Astrocyte (in vitro differentiated cells and primary cell): ENCODE measurements around the gene ZNF845.

Source experiments
- EZH2 ChIP-seq: IDR thresholded peaks from 2 replicates; pipeline ENCODE4 v1.6.1; 2012; ENCODE audit warnings: mild to moderate bottlenecking, low read length, inconsistent platforms; ENCODE audit not compliant: insufficient read depth
- TF ChIP-seq, protein P1 (sequence below): IDR thresholded peaks from 2 replicates; pipeline ENCODE4 v1.5.1; 2011; ENCODE audit warnings: low read depth, mild to moderate bottlenecking, inconsistent platforms, low read length, moderate library complexity; ENCODE audit not compliant: insufficient read depth

DNA sequence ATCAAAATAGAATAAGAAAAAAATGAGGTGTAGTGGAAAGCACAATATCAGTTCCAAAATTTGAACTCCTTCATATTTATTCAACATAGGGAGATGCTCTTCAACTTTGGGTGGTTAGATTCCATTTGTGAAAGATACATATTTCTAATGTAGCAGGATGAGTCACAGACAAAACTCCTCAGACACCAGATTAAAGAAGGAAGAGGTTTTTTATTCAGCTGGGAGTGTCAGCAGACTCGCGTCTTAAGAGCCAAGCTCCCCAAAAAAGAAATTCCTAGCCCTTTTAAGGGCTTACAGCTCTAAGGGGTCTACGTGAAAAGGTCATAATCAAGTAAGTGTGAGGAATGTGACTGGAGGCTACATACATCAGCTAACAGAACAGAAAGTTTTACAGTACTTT is 54.6 kb downstream of the ZNF845 start:
- TF ChIP-seq, protein P1, sequence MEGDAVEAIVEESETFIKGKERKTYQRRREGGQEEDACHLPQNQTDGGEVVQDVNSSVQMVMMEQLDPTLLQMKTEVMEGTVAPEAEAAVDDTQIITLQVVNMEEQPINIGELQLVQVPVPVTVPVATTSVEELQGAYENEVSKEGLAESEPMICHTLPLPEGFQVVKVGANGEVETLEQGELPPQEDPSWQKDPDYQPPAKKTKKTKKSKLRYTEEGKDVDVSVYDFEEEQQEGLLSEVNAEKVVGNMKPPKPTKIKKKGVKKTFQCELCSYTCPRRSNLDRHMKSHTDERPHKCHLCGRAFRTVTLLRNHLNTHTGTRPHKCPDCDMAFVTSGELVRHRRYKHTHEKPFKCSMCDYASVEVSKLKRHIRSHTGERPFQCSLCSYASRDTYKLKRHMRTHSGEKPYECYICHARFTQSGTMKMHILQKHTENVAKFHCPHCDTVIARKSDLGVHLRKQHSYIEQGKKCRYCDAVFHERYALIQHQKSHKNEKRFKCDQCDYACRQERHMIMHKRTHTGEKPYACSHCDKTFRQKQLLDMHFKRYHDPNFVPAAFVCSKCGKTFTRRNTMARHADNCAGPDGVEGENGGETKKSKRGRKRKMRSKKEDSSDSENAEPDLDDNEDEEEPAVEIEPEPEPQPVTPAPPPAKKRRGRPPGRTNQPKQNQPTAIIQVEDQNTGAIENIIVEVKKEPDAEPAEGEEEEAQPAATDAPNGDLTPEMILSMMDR: no peak
- no peak for TF ChIP-seq EZH2
